GM19193 (cell line): ENCODE data around the gene RPL31.

Source experiments
- POLR2A ChIP-seq: IDR thresholded peaks from 4 replicates; pipeline ENCODE4 v1.6.1; 2011; ENCODE audit not compliant: insufficient read depth, insufficient read length; ENCODE audit errors: extremely low read depth

RPL31 gene

GRCh38 chr2:100999995-101000394, 2.1 kb upstream of the RPL31 start:
- no peak for TF ChIP-seq POLR2A

GRCh38 chr2:101002562-101003277, 631 bp downstream of the RPL31 start:
- no peak for TF ChIP-seq POLR2A

GRCh38 chr2:101003278-101003775, 1.2 kb downstream of the RPL31 start:
- no peak for TF ChIP-seq POLR2A

- TF ChIP-seq POLR2A = no peak
These were observed 2.7 kb downstream of the RPL31 start for GRCh38 chr2:101004620-101005325.

- TF ChIP-seq POLR2A = no peak
These were observed 4.1 kb downstream of the RPL31 start for GRCh38 chr2:101006065-101006715.

GRCh38 chr2:101007415-101008345, 5.6 kb downstream of the RPL31 start:
- peak; percentile 38 for TF ChIP-seq POLR2A

- TF ChIP-seq POLR2A = no peak
These were observed 9.1 kb downstream of the RPL31 start for GRCh38 chr2:101011152-101011551.

GRCh38 chr2:101012054-101012705, 10.1 kb downstream of the RPL31 start:
- no peak for TF ChIP-seq POLR2A

GRCh38 chr2:101012706-101013181, 10.7 kb downstream of the RPL31 start:
- TF ChIP-seq POLR2A = no peak

- no peak for TF ChIP-seq POLR2A
These were observed 12.3 kb downstream of the RPL31 start for GRCh38 chr2:101014264-101014857.

- no peak for TF ChIP-seq POLR2A
These were observed 15.3 kb downstream of the RPL31 start for GRCh38 chr2:101017371-101017770.

- no peak for TF ChIP-seq POLR2A
These were observed 16.8 kb downstream of the RPL31 start for GRCh38 chr2:101018934-101019333.

- TF ChIP-seq POLR2A = no peak
These were observed 20.1 kb downstream of the RPL31 start for GRCh38 chr2:101022221-101022620.
